ENCODE measurements around the gene CHRNG.

CHRNG gene

GRCh38 chr2:232539298-232540231, at the start of gene CHRNG:
Gene CHRNG (plus strand): TSS chr2:232539692. CDS start chr2:232539748, 56 bp downstream.
- H3K4me3 ChIP-seq (replicated peaks in 1 of 2; ENCODE audit: low read depth in 2 of 2, low read length in 2 of 2), result no peak within 1 kb of the TSS

GRCh38 chr2:232490221-232491138, 49.0 kb upstream of the CHRNG start:
- no peak overlapping the region for H3K4me3 ChIP-seq (replicated peaks in 1 of 2; ENCODE audit: low read depth in 2 of 2, low read length in 2 of 2)
- no peak for DNase-seq (ENCODE audit: low read depth in 2 of 2)
- no peak for TF ChIP-seq CTCF (IDR thresholded peaks at IDR 0.05; ENCODE audit: low read depth, low read length)

More at GRCh38 chr2:232539298-232540231, at the start of gene CHRNG:
- DNase-seq (ENCODE audit: low read depth in 2 of 2), result no peak
- TF ChIP-seq CTCF (IDR thresholded peaks at IDR 0.05; ENCODE audit: low read depth, low read length), result no peak

- H3K4me3 ChIP-seq (replicated peaks in 1 of 2; ENCODE audit: low read depth in 2 of 2, low read length in 2 of 2), result no peak overlapping the region
- no peak for DNase-seq (ENCODE audit: low read depth in 2 of 2)
- no peak for TF ChIP-seq CTCF (IDR thresholded peaks at IDR 0.05; ENCODE audit: low read depth, low read length)
Observed at GRCh38 chr2:232491139-232491780, 48.2 kb upstream of the CHRNG start.

- TF ChIP-seq CTCF (IDR thresholded peaks at IDR 0.05; ENCODE audit: low read depth, low read length), result no peak
- no peak overlapping the region for H3K4me3 ChIP-seq (replicated peaks in 1 of 2; ENCODE audit: low read depth in 2 of 2, low read length in 2 of 2)
- no peak for DNase-seq (ENCODE audit: low read depth in 2 of 2)
Observed at GRCh38 chr2:232492236-232492848, 47.1 kb upstream of the CHRNG start.

GRCh38 chr2:232492963-232493700, 46.4 kb upstream of the CHRNG start:
- no peak overlapping the region for H3K4me3 ChIP-seq (replicated peaks in 1 of 2; ENCODE audit: low read depth in 2 of 2, low read length in 2 of 2)
- TF ChIP-seq CTCF (IDR thresholded peaks at IDR 0.05; ENCODE audit: low read depth, low read length), result no peak
- DNase-seq (ENCODE audit: low read depth in 2 of 2), result no peak

Data from cardiac fibroblast (primary cell).